Body of pancreas (tissue), 4 donors: ENCODE measurements around the gene CGN. TPM values are rescaled to one million over a fixed set of nuclear protein-coding genes. Genes with fewer than 3 reads are reported as not detected.

Experiments
- ATAC-seq: fragments of 150-250 bp; one replicate; pipeline ENCODE4 v1.9.1; 2016
- DNase-seq, 4 donors: peaks; one replicate each; pipeline ENCODE4 v3.0.0-alpha.2; 2019
- H3K27ac ChIP-seq, 4 donors: fragments of 200-600 bp; sonication (generic); 1 replicate in 3 of 4; 2 replicates in 1 of 4; pipeline versions ENCODE4 v1.5.1 to v1.6.1; 2016 to 2019; ENCODE audit warnings: mild to moderate bottlenecking in 1 of 4, mixed read lengths in 1 of 4, moderate library complexity in 1 of 4
- H3K27me3 ChIP-seq, 2 donors: fragments of 200-600 bp; sonication (generic); one replicate each; pipeline ENCODE4 v1.6.0; 2016; ENCODE audit warnings: mild to moderate bottlenecking in 1 of 2
- H3K36me3 ChIP-seq, 2 donors: fragments of 200-600 bp; sonication (generic); replicated peaks in 1 of 2; 2 replicates each; pipeline ENCODE4 v1.5.1; 2016; ENCODE audit warnings: low read depth in 2 of 2; ENCODE audit not compliant: insufficient read depth in 1 of 2
- H3K4me1 ChIP-seq: fragments of 200-600 bp; sonication (generic); one replicate; pipeline ENCODE4 v1.6.0; 2016
- H3K4me3 ChIP-seq, 2 donors: fragments of 200-600 bp; sonication (generic); 1 replicate in 1 of 2; 2 replicates in 1 of 2; pipeline ENCODE4 v1.5.1; 2016 to 2019
- H3K9me3 ChIP-seq, 3 donors: fragments of 200-600 bp; sonication (generic); 1 replicate in 2 of 3; 2 replicates in 1 of 3; pipeline ENCODE4 v1.5.1; 2016
- CTCF ChIP-seq, 7 experiments: fragments of 450-650 bp in 4 of 7; fragments of 200-600 bp in 3 of 7; sonication (generic) in 3 of 7; IDR thresholded peaks; one replicate each; pipeline ENCODE4 v1.5.1; 2016 to 2019; ENCODE audit warnings: antibody characterized with exemption in 7 of 7
- POLR2A ChIP-seq, 3 donors: fragments of 450-650 bp; IDR thresholded peaks; one replicate each; pipeline ENCODE4 v1.6.1; 2016; ENCODE audit warnings: antibody characterized with exemption in 3 of 3, mild to moderate bottlenecking in 2 of 3
- WGBS, 2 donors: methylation state at CpG; one replicate each; pipeline ENCODE4 v1.1.5; 2017; 5-methylcytosine and 5-hydroxymethylcytosine counted together
- intact Hi-C: fragments of 100-400 bp; cut with DNase I; formaldehyde crosslinking; loops from one replicate; pipeline ENCODE4 v1.15.1; 2023
- total RNA-seq, 2 donors: library from RNA; depleted of rRNA; stranded (reverse); fragments of >200 nt; gene quantifications; one replicate each; pipeline ENCODE4 v1.1.0, GENCODE V29; 2016

The CGN gene
- total RNA-seq, 2 donors from 2014 or later: 31.0 to 42.8 TPM

GRCh38 chr1:151577173-151577572 is 66.0 kb downstream of the CGN start:
- Histone ChIP-seq H3K9me3 (no peaks in the 10 kb centered on the region), H3K4me3 (no peak overlapping the region), H3K36me3 (peaks cover 0 to 40% of the 10 kb centered on the region in 2 donors), H3K27ac (no peak overlapping the region), H3K4me1 (no peaks in the 10 kb centered on the region), H3K27me3 (no peaks in the 10 kb centered on the region)
- intact Hi-C loops: no loop called here
- WGBS, 2 donors: 97 to 100% methylated on average over 2 of the region's 2 CpGs
- TF ChIP-seq POLR2A (IDR thresholded peaks at IDR 0.05) (no peak), CTCF (IDR thresholded peaks at IDR 0.05) (no peak)
- ATAC-seq (no peak), DNase-seq (no peak)

GRCh38 chr1:151578941-151579340 is 67.8 kb downstream of the CGN start:
- DNase-seq (no peak), ATAC-seq (no peak)
- 90 to 92% methylated on average over 1 of the region's 1 CpG for WGBS, 2 donors
- H3K27ac ChIP-seq: no peak overlapping the region
- no peaks in the 10 kb centered on the region for H3K27me3 ChIP-seq
- no peak for TF ChIP-seq POLR2A (IDR thresholded peaks at IDR 0.05)
- no peak for TF ChIP-seq CTCF (IDR thresholded peaks at IDR 0.05)
- H3K36me3 ChIP-seq: peaks cover 0 to 40% of the 10 kb centered on the region in 2 donors
- intact Hi-C loops: no loop called here
- no peaks in the 10 kb centered on the region for H3K9me3 ChIP-seq
- H3K4me1 ChIP-seq: no peaks in the 10 kb centered on the region
- no peak overlapping the region for H3K4me3 ChIP-seq

- no peak for DNase-seq
- H3K4me3 ChIP-seq: no peak overlapping the region
- 75 to 80% methylated on average over 8 of the region's 8 CpGs for WGBS, 2 donors
- intact Hi-C loops: no loop called here
- H3K4me1 ChIP-seq: no peaks in the 10 kb centered on the region
- H3K36me3 ChIP-seq: peaks cover 0 to 37% of the 10 kb centered on the region in 2 donors
- H3K27ac ChIP-seq: no peak overlapping the region
- no peaks in the 10 kb centered on the region for H3K9me3 ChIP-seq
- no peaks in the 10 kb centered on the region for H3K27me3 ChIP-seq
- no peak for ATAC-seq
- no peak for TF ChIP-seq POLR2A (IDR thresholded peaks at IDR 0.05)
- no peak for TF ChIP-seq CTCF (IDR thresholded peaks at IDR 0.05)
These were observed 68.4 kb downstream of the CGN start for GRCh38 chr1:151579436-151580225.

GRCh38 chr1:151581451-151581850 is 70.3 kb downstream of the CGN start:
- no peak for ATAC-seq
- Histone ChIP-seq H3K27me3 (no peaks in the 10 kb centered on the region), H3K36me3 (peaks cover 0 to 31% of the 10 kb centered on the region in 2 donors), H3K4me3 (no peak overlapping the region), H3K4me1 (no peaks in the 10 kb centered on the region), H3K9me3 (no peaks in the 10 kb centered on the region), H3K27ac (no peak overlapping the region)
- TF ChIP-seq POLR2A (IDR thresholded peaks at IDR 0.05) (no peak), CTCF (IDR thresholded peaks at IDR 0.05) (no peak)
- WGBS, 2 donors: 83 to 95% methylated on average over 5 of the region's 5 CpGs
- no peak for DNase-seq
- intact Hi-C loops: no loop called here

- no peak overlapping the region for H3K27ac ChIP-seq
- ATAC-seq: no peak
- no peaks in the 10 kb centered on the region for H3K9me3 ChIP-seq
- no peak for DNase-seq
- intact Hi-C loops: no loop called here
- H3K36me3 ChIP-seq: peaks cover 0 to 31% of the 10 kb centered on the region in 2 donors
- H3K4me1 ChIP-seq: no peaks in the 10 kb centered on the region
- H3K4me3 ChIP-seq: no peak overlapping the region
- no peak for TF ChIP-seq POLR2A (IDR thresholded peaks at IDR 0.05)
- TF ChIP-seq CTCF (IDR thresholded peaks at IDR 0.05): no peak
- WGBS, 2 donors: 88 to 91% methylated on average over 1 of the region's 1 CpG
- no peaks in the 10 kb centered on the region for H3K27me3 ChIP-seq
These were observed 70.7 kb downstream of the CGN start for GRCh38 chr1:151581921-151582320.
